HCT116 (cell line): ENCODE data around the gene SNX2.

ENCODE experiments used
- ATF3 ChIP-seq: IDR thresholded peaks from 2 replicates; pipeline ENCODE4 v1.6.1; 2012
- CEBPB ChIP-seq: IDR thresholded peaks from 2 replicates; pipeline ENCODE4 v1.6.1; 2012; ENCODE audit warnings: low read depth
- CTCF ChIP-seq, 3 experiments: fragments of 200-600 bp in 1 of 3; sonication (generic) in 1 of 3; IDR thresholded peaks in 2 of 3; conservative IDR thresholded peaks in 1 of 3; 2 replicates each; pipeline ENCODE4 v1.5.1; 2012 to 2017; ENCODE audit warnings: low read depth in 2 of 3, low read length in 2 of 3, antibody characterized with exemption in 1 of 3, borderline replicate concordance in 1 of 3, control low read depth in 1 of 3, mild to moderate bottlenecking in 1 of 3, mixed read lengths in 1 of 3, mixed run types in 1 of 3, moderate library complexity in 1 of 3; ENCODE audit not compliant: insufficient read depth in 1 of 3
- EGR1 ChIP-seq: IDR thresholded peaks from 2 replicates; pipeline ENCODE4 v1.6.1; 2012; ENCODE audit warnings: low read depth
- EZH2 ChIP-seq: fragments of 200-600 bp; sonication (generic); IDR thresholded peaks from 2 replicates; pipeline ENCODE4 v1.6.1; 2017; ENCODE audit warnings: antibody characterized with exemption, mixed run types
- EZH2phosphoT487 ChIP-seq: fragments of 200-600 bp; IDR thresholded peaks from 2 replicates; pipeline ENCODE4 v1.6.1; 2018; ENCODE audit warnings: antibody characterized with exemption, borderline replicate concordance
- JUND ChIP-seq: IDR thresholded peaks from 2 replicates; pipeline ENCODE4 v1.6.1; 2012
- MAX ChIP-seq: IDR thresholded peaks from 2 replicates; pipeline ENCODE4 v1.6.1; 2012
- POLR2A ChIP-seq: IDR thresholded peaks from 2 replicates; pipeline ENCODE4 v1.7.0; 2011; ENCODE audit warnings: borderline replicate concordance; ENCODE audit not compliant: insufficient read depth, insufficient read length; ENCODE audit errors: extremely low read depth
- POLR2AphosphoS5 ChIP-seq: IDR thresholded peaks from 2 replicates; pipeline ENCODE4 v1.6.1; 2011; ENCODE audit warnings: mild to moderate bottlenecking, low read depth, low read length, moderate library complexity
- RAD21 ChIP-seq: IDR thresholded peaks from 2 replicates; pipeline ENCODE4 v1.6.1; 2012; ENCODE audit warnings: low read depth, mild to moderate bottlenecking
- REST ChIP-seq: IDR thresholded peaks from 2 replicates; pipeline ENCODE4 v1.6.1; 2012; ENCODE audit warnings: low read depth
- SIN3A ChIP-seq: IDR thresholded peaks from 2 replicates; pipeline ENCODE4 v1.6.1; 2012; ENCODE audit warnings: low read depth
- SP1 ChIP-seq: IDR thresholded peaks from 2 replicates; pipeline ENCODE4 v1.6.1; 2012; ENCODE audit warnings: low read depth

- TF ChIP-seq CTCF (IDR thresholded peaks at IDR 0.05 in 2 of 3, conservative IDR thresholded peaks at IDR 0.05 in 1 of 3; ENCODE audit: borderline replicate concordance in 1 of 3, insufficient read depth in 1 of 3, low read depth in 2 of 3, low read length in 2 of 3), result no peak
- TF ChIP-seq ATF3, result no peak
- no peak for TF ChIP-seq POLR2A
- TF ChIP-seq RAD21, result no peak
- no peak for TF ChIP-seq JUND
- no peak for TF ChIP-seq EZH2phosphoT487
- TF ChIP-seq EZH2, result no peak
- no peak for TF ChIP-seq POLR2AphosphoS5
- no peak for TF ChIP-seq EGR1
- no peak for TF ChIP-seq REST
- TF ChIP-seq CEBPB, result no peak
- no peak for TF ChIP-seq MAX
- TF ChIP-seq SP1, result no peak
- TF ChIP-seq SIN3A, result no peak
Measured at GRCh38 chr5:122789461-122790171, 14.7 kb downstream of the SNX2 start.
